DLD1 (cell line): ENCODE results near the gene NPB.
"Not testable (repeated sequence)": the region's sequence is repeated elsewhere in the genome, so short reads cannot be mapped to it uniquely, and the experiment has no call there.

Source experiments
- in situ Hi-C: cut with HindIII; loops from 2 replicates; pipeline ENCODE4 v1.10.0; 2017; ENCODE audit warnings: low sequenced_read_pairs

NPB gene

DNA sequence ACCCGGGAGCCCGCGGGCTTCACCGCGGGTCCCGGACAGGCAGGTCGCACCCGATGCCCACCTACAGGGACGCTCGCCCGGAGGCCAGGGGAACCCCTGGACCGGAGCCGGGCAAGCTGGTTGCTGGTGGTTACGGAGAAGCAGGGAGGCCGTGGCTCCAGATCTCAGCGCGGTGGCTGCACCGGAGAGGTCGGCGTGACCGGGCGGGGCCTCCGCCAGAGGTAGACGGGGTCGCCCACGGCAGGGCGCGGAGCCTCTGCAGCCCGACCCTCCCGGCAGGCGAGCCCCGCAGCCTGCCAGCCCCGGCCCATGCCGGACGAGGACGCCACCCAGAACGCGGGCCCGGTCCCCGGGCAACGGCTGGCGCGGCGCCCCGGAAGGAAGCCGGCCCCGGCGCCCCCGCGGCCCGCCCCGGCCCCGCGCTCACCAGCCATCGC, 8.8 kb downstream of the NPB start:
- in situ Hi-C loops: no loop called here

DNA sequence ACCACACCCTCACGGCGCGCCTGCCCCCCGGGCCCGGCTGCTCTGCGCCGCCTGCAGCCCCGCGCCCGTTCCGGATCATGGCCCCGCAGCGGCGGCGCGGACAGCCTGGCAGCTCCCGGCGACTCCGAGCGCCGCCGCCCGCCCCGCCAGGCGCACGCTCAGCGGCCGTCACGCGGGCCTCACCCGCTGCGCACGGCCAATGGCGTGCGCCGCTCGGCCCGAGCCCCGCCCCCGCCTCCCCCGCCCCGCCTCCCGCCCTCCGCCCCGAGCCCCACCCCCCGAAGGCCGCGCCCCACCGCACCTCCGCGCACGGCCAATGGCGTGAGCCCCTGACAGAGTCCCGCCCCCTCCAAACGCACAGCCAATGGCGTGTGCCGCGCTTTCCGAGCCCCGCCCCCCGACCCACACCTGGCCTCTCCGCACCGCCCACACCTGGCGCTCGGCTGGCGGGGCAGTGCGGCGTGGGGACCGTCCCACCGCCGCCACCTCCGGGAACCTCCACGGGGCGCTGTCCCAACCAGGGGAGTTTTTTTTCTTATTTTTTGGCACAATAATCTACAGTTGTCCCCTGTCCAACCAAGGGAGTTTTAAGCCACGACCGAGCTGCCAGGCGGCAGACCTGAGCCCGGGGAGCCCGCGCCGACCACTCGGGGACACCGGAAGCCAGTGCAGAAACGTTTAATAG, 9.4 kb downstream of the NPB start, which contains the start of gene PCYT2:
TSS of gene PCYT2 (minus strand) at position 123 of the 685 bp plus-strand sequence. CDS start at position 79, 44 bp downstream.
- in situ Hi-C loops: no loop called here

DNA sequence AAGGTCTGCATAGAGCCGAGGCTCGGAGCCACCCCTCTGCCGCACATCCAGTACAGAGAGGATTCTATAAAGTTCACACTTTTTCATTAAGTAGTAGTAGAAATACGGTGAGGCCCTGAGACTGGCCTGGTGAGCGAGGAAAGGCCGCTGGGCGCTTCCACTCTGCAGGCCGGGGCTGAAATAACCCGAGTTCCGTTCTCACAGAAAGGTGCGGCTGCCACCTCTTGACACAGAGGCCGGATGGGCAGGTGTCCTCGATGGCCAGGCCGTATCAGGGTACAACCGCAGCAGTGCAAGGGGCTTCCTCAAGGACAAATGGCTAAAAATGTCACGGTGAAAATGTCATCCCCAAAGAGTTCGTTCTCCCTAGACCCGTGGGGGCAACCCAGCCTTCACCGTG, 9.9 kb downstream of the NPB start:
- in situ Hi-C loops: no loop called here

DNA sequence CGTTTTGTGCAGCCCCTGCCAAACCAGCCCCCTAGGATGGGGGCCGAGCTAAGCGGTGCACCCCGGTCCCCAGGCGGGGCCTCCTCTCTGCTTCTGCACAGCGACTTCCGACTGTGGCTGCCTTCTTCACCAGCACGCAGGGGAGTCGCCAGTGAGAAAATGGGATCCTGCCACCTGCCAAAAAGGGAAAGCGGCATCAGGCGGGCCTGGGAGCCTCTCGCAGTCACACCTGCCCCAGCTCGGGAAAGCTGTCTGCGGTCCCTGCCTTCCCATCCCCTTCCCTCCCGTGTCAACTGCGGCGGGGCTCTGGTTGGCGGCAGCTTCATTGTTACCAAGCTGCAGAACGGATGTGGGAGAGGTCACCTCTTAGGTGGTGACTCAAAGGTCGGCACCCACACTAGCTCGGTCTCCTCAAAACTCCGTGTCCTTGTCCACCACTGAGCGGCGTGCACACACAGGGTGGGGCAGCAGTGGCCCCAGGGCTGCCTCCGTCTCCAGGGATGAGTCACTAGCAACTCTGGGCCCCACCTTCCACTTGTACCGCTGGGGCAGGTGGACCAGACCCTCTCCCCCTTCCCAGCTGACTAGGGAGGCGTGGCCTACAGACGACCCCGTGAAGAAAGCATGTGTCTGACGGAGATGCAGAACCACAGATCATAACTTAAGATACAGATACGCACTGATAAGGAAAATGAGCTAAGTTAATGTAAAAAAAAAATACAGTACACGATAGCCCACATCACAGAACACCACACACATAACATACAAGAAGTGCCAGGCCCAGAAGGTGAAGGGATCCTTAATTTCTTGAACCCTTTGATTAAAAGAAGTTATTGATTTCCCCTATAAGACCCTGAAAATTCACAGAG, 10.6 kb downstream of the NPB start:
- in situ Hi-C loops: no loop called here

DNA sequence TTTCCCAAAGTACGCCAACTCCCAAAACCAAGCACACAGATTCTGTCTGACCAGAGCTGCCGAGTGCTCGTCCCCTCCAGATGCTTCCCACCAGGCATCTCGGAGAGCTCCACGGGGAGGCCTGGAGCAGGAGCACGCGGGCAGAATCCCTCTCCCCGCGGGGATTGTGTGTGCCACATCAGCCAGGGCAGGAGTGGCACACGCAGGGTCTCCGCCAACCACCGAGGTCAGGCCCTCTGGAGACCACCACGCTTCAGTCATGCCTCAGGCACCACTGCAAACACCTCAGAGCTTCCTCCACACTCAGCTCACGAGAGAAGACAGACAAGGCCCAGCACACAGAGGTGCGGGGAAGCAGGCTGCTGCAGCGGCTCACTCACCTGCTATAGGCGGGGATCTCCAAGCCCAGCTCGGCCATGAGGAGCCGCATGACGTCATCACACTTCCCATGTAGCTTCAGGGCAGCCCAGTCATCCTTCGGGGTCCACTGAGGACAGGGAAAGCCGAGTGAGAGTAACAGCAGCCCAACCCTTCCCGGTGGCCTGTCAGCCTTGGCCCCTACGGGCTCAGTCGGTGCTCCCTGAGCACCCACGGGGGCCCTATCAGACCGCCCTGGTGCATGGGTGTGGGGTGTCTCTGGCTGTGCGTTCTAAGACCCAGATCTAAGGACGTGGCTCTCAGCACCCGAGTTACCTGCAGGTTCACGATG, 11.5 kb downstream of the NPB start:
- in situ Hi-C loops: no loop called here

DNA sequence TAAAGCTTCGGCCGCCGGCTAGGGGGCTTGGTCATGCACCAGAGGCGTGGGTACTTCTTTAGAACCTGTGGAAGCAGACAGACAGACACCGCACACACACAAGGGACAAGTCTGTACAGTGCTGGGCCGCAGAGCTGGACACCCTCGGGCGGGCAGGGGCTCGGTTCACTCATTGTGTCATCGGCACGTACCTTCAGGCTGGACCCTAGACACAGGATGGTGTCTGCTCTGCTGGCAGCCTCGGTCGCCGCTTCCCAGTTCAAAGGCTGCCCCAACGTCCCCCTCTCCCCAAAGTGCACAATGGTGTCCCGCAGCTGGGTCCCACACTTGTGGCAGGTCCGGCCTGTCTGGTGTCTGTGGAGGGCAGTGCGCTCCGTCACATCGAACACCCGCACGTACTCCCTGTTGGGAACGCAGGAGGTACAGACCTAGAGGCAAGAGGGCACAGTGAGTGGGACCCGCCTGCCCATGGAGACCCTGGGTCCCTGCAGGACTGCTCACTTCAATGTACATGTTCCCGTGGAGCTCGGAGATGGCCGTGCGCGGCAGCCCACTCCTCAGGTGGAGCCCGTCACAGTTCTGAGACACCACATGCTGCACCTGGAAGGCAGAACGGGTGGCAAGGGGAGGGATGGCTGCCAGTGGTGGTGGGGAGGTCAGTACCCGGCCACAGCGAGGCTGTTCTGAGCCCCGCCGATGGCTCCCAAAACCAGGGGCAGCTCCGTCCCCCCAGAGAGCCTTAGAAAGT, 12.2 kb downstream of the NPB start:
- in situ Hi-C loops: no loop called here

DNA sequence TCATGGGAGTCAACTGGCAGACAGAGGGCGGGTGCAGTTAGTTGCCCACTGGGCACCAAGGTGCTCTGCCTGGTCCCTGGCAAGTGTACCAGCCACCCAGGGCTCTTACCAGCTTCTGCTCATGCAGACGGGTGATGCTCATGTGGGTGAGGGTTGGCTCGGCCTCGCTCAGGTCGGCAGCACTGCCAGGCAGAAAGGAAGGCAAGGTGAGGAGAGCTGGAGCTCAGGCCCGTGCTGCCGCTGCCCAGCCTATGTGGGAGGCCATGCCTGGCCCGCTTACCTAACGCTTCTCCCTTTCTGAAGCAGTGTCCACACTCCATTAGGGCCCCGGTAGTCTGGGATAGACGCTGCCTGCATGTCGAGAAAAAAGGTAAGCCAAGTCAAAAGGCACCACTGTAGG, 13.3 kb downstream of the NPB start:
- in situ Hi-C loops: no loop called here

DNA sequence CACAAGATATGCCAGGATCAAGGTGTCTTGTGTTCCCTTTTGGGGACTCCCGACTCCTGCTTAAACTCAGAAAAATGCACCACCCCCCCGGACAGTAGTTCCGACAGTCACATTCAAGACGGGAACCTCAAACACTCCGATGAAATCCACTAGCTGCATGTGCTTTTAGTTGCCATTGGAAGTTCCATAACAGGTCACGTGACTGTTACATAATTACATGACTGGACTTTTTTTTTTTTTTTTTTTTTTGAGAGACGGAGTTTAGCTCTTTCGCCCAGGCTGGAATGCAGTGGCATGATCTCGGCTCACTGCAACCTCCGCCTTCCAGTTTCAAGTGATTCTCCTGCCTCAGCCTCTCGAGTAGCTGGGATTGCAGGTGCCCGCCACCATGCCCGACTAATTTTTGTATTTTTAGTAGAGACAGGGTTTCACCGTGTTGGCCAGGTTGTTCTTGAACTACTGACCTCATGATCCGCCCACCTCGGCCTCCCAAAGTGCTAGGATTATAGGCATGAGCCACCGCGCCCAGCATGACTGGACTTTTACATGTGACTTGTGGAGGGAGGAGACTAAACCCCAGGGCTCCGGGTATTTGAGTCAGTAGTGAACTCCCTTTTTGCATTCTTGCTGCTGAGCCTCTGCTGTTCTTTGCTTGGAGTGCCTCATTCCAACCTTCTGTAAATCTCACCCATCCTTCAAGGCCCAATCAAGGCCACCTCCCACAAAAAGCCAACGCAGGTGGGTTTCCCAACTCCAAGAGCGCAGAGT, 14.4 kb downstream of the NPB start:
- in situ Hi-C loops: no loop called here

DNA sequence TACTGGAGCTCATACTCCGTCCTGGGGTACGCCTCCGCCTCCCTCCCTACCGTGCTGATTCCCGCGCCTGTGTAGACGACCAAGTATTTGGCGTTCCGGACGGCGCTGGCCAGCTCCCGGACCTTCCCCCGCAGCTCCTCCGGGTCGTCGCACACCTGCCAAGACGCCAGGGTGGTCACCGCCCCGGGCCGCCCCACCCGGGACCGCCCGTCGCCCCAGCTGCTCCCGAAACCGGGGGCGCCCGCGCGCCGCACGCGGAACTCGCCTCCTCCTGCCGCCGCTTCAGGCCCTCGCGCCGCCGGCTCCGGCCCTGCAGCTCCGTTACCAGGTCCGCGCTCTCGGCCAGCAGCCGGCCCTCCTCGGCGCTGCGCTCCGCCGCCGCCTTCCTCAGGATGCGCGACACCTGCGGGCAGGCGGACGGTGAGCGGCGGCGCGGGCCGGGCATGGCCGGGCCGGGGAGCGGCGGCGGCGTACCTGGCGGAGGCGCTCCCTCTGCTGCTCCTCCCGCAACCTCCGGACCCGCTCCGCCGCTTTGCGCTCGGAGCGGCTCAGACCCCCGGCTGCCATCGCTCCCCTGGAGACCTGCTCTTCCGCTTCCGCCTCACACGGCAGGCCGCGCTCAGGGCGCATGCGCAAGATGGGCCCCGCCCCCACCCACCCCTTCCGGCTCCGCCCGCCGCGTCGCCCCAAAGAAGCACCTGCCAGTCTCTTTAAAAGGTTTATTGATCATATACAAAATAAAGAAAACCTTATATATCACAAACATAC, 15.7 kb downstream of the NPB start, which contains the start of gene SIRT7:
TSS of gene SIRT7 (minus strand) at position 612 of the 768 bp plus-strand sequence. CDS start at position 567, 45 bp downstream.
- in situ Hi-C loops: no loop called here

DNA sequence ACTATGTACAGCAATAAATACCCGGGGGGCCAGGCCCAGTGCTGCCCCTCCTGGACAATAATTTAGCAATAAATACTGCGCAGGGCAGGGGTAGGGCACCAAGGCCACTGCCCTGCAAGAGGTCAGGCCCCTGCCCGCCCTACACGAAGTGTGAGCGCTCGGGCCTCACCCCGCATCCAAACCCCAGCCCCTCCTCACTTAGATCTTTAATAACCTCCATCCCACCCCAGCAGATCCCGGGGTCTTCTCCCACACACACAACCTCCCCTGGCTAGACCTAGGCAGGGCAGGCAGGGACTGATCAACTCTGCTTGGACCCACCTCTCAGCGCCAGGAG, 16.3 kb downstream of the NPB start:
- in situ Hi-C loops: not testable (repeated sequence)

DNA sequence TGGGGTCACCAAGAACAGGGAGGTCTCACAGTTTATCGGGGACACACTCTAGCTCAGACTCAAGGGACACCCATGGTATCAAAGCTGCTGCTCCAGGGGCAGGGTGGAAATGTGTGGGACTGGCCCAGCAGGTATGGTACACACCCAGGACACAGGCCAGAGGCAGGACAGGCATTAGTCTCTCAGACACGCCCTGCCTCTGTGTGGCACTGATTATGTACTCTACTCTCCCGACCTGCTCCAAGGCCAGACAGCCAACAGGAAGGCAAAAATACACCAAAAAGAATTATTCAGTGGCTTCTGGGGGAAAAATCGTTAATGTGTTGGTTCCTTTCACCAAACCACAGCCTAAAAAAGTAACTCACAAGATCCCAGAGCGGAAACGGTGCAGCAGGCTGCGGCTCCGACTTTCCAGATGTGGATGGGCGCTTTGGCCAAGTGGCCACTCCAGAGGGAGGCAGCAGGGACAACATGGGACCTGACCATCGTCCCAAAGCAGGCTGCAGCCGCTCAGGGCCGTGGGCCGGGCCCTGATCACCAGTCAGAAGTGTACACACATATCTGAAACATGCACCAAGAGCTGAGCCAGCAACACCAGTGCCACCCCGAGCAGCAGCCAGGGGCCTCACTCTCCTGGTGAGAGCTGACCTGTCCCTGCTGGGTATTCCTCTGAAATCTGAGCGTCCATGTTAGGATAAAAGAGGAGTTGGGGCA, 17.0 kb downstream of the NPB start:
- in situ Hi-C loops: no loop called here

DNA sequence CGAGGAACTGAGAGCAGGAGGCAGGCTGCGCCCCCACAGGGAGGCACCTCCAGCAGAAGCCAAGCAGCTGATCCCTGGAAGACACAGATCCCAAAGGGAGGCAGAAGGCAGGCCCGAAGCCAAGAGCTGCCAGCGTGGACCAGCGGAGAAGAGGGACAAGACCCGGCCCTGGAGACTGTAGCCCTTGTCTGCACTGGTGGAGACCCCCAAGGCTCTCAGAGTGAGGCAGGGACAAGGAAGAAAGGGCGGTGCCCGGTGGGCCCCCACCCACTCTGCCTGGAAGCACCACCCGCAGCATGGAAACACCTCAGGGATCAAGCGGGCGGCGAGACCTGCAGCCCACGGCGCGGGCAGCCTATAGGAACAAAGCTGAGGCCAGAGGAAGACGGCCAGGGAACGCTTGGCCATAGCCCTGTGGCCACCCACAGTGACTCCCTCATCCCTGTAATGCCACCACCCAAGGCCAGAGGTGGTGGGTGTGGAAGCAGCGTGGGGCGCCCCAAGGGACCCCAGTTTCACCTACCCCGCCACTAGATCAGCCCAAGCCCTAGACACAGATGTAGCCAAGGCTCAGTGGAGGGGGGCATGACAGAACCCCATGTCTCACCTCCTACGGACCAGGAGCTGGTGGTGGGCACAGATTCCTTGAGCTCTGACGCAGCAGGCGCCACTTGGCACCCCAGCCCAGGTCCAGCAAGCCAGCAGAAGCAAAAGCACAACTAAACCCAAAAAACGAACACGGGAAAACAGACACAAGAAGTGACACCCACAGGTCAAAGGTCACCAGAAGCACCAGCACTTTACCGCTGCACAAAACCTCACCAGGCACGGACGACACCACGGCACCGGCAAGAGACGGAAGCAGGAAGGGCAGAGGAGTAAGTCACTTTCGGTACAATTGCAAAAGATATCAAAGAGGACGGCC, 18.8 kb downstream of the NPB start:
- in situ Hi-C loops: no loop called here

DNA sequence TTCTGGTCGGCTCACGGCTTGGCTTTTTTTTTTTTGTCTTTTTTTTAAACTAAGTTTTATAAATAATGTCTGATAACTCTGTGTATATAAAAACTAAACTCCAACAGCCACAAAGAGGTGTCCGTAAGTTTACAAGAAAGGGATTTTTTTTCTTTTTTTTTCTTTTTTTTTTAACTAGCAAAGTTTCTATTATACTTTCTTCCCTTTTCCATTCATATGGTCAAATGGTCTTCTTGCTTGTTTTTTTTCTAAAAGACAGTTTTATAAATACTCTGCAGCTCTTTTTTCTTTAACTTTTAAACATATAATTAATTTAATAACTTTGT, 19.5 kb downstream of the NPB start:
- in situ Hi-C loops: no loop called here

DNA sequence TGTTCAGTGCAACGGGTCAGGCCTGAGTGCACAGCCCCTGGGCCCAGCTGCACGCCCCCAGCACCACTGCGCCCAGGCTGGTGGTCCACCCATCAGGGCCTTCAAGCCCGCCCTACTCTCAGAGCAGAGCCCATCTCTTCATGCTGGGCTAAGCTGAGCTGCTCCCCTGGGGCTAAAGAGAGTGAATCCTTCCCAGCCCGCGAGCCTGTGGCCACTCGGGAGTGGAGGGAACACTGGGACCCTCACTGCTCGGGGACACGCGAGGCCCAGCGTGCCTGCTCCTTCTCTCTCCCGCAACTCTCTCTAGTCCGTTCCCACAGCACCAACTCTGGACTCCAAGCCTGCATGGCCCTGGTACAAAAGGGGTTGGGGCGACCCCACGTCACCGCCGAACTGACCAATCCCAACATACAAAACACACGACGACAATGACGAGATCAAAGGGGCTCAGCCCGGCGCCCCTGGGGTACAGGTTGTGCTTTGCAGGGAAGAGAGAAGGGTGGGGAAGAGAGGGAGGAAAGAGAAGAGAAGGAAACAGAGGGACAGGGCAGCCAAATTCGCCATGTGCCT, 20.0 kb downstream of the NPB start:
- in situ Hi-C loops: no loop called here

DNA sequence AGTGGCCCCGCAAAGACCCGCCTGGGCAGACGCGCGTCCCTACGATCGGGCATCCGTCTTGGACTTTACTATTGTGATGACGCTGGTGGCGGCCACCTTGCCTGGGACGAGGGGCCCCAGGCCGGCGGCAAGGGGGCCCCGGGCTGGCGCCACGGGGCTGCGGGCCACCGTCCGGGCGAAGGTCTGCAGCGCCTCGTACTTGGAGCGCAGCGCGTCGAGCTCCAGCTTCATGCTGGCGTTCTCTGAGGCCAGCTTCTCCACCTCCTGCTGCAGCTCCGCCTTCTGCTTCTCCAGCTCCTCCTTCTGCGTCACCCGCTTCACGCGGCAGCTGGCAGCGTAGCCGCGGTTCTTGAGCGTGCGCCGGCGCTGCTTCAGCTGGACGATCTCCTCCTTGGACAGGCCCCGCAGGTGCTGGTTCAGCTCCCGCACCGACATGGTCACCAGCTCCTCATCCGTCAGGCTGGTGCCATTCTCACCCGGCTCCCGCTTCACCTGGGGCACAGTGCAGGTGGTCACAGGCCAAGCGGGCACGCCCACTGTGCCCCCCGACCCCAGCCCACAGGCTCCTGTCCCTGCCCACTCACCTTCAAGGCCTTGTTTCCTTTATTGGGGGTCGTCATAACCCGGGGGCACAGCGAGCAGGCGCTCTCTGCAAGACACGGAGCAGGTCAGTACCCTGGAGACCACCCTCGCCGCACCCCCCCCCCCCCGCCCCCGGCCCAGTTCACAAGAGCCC, 20.7 kb downstream of the NPB start:
- in situ Hi-C loops: no loop called here

DNA sequence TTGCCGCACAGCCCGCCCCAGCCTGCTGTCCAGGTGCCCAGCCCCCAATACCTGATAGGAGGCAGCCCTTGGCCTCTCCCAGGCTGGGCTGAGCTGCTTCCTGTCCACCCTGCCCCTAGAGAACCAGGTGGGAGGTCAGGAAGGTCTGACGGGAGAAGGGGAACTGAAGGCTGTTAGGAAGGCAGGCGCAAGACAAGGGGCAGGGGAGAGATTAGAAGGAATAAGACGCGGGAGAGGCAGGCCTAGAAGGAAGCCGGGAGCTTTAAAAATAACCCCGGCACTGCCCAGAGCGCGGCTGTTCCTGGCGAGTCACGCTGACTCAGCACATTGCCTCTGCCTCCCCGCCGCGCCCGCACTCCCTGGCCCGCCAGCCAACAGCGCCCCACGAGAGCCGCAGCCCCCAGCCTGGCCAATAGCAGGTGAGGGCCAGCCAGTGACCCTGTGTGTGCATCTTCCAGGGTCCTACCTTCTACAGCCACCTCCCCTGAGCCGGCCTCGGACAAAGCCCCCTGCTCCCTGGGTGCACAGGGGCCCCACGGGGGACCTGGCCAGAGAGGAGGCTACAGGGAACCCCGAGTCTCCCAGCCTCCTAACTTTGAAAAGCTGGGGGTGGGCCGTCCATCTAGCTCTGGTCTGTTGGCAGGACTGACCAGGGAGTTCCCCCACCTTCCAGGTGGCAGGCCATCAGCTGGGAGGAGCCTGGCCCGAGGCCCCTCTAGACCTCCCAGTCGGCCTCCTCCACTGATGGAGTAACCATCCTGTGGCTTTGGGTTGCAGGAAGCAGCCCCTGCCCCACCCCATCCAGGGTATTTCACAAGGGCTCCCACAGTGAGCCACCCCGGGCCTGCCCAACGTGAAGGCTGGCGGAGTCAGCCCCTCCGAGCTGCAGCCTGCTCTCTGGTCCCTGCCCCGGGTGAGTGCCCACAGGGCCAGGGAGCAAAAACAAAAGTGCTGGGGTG, 21.5 kb downstream of the NPB start:
- in situ Hi-C loops: no loop called here
